Smooth muscle cell (in vitro differentiated cells): ENCODE results near the gene GNLY. TPM values are rescaled to one million over a fixed set of nuclear protein-coding genes. Genes with fewer than 3 reads are reported as not detected.
A peak's percentile ranks its signal among the peaks of the same experiment; 100 is the strongest.

ENCODE experiments used
- DNase-seq: peaks from one replicate; lab custom pipeline; 2025; ENCODE audit not compliant: unreplicated experiment; lab: John Stamatoyannopoulos, UW
- H2AFZ ChIP-seq: fragments of 200-600 bp; sonication (generic); 2 replicates; pipeline ENCODE4 v1.6.0; 2016; ENCODE audit warnings: antibody characterized with exemption, low read depth, mild to moderate bottlenecking
- H3F3A ChIP-seq: fragments of 200-600 bp; sonication (generic); 2 replicates; pipeline ENCODE4 v1.6.0; 2017; ENCODE audit warnings: antibody characterized with exemption, low read depth
- H3K27ac ChIP-seq: fragments of 200-600 bp; sonication (generic); 2 replicates; pipeline ENCODE4 v1.5.1; 2016; ENCODE audit warnings: low read depth, mild to moderate bottlenecking
- H3K27me3 ChIP-seq: fragments of 200-600 bp; sonication (generic); 2 replicates; pipeline ENCODE4 v1.6.1; 2016; ENCODE audit warnings: low read depth, mild to moderate bottlenecking
- H3K36me3 ChIP-seq: fragments of 200-600 bp; sonication (generic); 2 replicates; pipeline ENCODE4 v1.5.1; 2016; ENCODE audit warnings: low read depth
- H3K4me1 ChIP-seq: fragments of 200-600 bp; sonication (generic); 2 replicates; pipeline ENCODE4 v1.5.1; 2016; ENCODE audit warnings: low read depth
- H3K4me2 ChIP-seq: fragments of 200-600 bp; sonication (generic); 2 replicates; pipeline ENCODE4 v1.6.0; 2016; ENCODE audit warnings: mild to moderate bottlenecking
- H3K4me3 ChIP-seq: fragments of 200-600 bp; sonication (generic); 2 replicates; pipeline ENCODE4 v1.5.1; 2016; ENCODE audit warnings: mild to moderate bottlenecking
- H3K79me2 ChIP-seq: fragments of 200-600 bp; sonication (generic); 2 replicates; pipeline ENCODE4 v1.6.0; 2016; ENCODE audit warnings: low read depth, mild to moderate bottlenecking
- H3K9ac ChIP-seq: fragments of 200-600 bp; sonication (generic); 2 replicates; pipeline ENCODE4 v1.6.0; 2016; ENCODE audit warnings: low read depth
- H3K9me3 ChIP-seq: fragments of 200-600 bp; sonication (generic); replicated peaks from 2 replicates; pipeline ENCODE4 v1.5.1; 2016; ENCODE audit warnings: low read depth
- H4K20me1 ChIP-seq: fragments of 200-600 bp; sonication (generic); 2 replicates; pipeline ENCODE4 v1.6.0; 2016; ENCODE audit warnings: low read depth
- CTCF ChIP-seq: fragments of 200-600 bp; sonication (generic); IDR thresholded peaks from 2 replicates; pipeline ENCODE4 v1.5.1; 2017; ENCODE audit warnings: borderline replicate concordance, mild to moderate bottlenecking, antibody characterized with exemption; ENCODE audit not compliant: insufficient read depth, poor library complexity, severe bottlenecking
- WGBS: methylation state at CpG from one replicate; pipeline ENCODE4 v1.1.7; 2016; ENCODE audit warnings: low lambda C conversion rate; 5-methylcytosine and 5-hydroxymethylcytosine counted together
- polyA plus RNA-seq: library from polyadenylated mRNA; unstranded; fragments of >200 nt; fragmentation: Nextera tagmentation; extraction: Ambion mirVana; gene quantifications from 2 replicates; pipeline ENCODE4 v1.2.1, GENCODE V29; 2016
- total RNA-seq: library from RNA; depleted of rRNA; stranded (reverse); fragments of >200 nt; gene quantifications from 2 replicates; pipeline ENCODE4 v1.2.3, GENCODE V29; 2014

GNLY gene
- total and polyA plus RNA-seq, 2 experiments from 2014 or later, result not detected

GRCh38 chr2:85708641-85709040, 14.5 kb downstream of the GNLY start:
- no peaks in the 10 kb centered on the region for H3K79me2 ChIP-seq
- H3K9ac ChIP-seq, result no peak overlapping the region
- no peak for TF ChIP-seq CTCF
- no peaks in the 10 kb centered on the region for H3K9me3 ChIP-seq
- no peak overlapping the region for H2AFZ ChIP-seq
- no peak overlapping the region for H3K4me2 ChIP-seq
- H3K27me3 ChIP-seq, result peaks cover 4% of the 10 kb centered on the region
- no peaks in the 10 kb centered on the region for H3K36me3 ChIP-seq
- DNase-seq, result no peak
- 88% methylated on average over 1 of the region's 1 CpG for WGBS
- H3F3A ChIP-seq, result no peaks in the 10 kb centered on the region
- no peaks in the 10 kb centered on the region for H4K20me1 ChIP-seq
- no peaks in the 10 kb centered on the region for H3K4me1 ChIP-seq
- H3K27ac ChIP-seq, result no peak overlapping the region
- no peak overlapping the region for H3K4me3 ChIP-seq

- 36% methylated on average over 4 of the region's 4 CpGs for WGBS
- Histone ChIP-seq H2AFZ (peak overlapping the region; percentile 43), H3K27ac (no peak overlapping the region)
Measured at GRCh38 chr2:85709401-85709811, 15.2 kb downstream of the GNLY start.

GRCh38 chr2:85710687-85711577, 16.8 kb downstream of the GNLY start:
- Histone ChIP-seq H3F3A (no peaks in the 10 kb centered on the region), H3K79me2 (no peaks in the 10 kb centered on the region), H3K4me3 (no peak overlapping the region), H3K4me2 (no peak overlapping the region), H3K9ac (no peak overlapping the region), H3K27ac (no peak overlapping the region), H2AFZ (no peak overlapping the region), H3K4me1 (no peaks in the 10 kb centered on the region), H3K9me3 (no peaks in the 10 kb centered on the region), H4K20me1 (no peaks in the 10 kb centered on the region), H3K36me3 (no peaks in the 10 kb centered on the region), H3K27me3 (peaks cover 4% of the 10 kb centered on the region)
- no peak for TF ChIP-seq CTCF
- DNase-seq, result no peak
- WGBS, result 73% methylated on average over 19 of the region's 19 CpGs

More at GRCh38 chr2:85709401-85709811, 15.2 kb downstream of the GNLY start:
- no peaks in the 10 kb centered on the region for H3K9me3 ChIP-seq
- H4K20me1 ChIP-seq, result no peaks in the 10 kb centered on the region
- no peaks in the 10 kb centered on the region for H3F3A ChIP-seq
- H3K4me1 ChIP-seq, result no peaks in the 10 kb centered on the region
- H3K79me2 ChIP-seq, result no peaks in the 10 kb centered on the region
- H3K4me2 ChIP-seq, result no peak overlapping the region
- H3K27me3 ChIP-seq, result peaks cover 4% of the 10 kb centered on the region
- no peak for TF ChIP-seq CTCF
- no peak overlapping the region for H3K9ac ChIP-seq
- no peak for DNase-seq
- no peaks in the 10 kb centered on the region for H3K36me3 ChIP-seq
- no peak overlapping the region for H3K4me3 ChIP-seq
